GM19023 (cell line): Measurements from ENCODE around the gene SOX2.

Experiments used
- ATAC-seq: cut with Tn5 transposase; IDR thresholded peaks from one replicate; pipeline ENCODE4 v1.9.1; 2021; ENCODE audit warnings: mild to moderate bottlenecking, moderate library complexity; ENCODE audit not compliant: unreplicated experiment

The SOX2 gene

GRCh38 chr3:181722156-181722555, 10.4 kb downstream of the SOX2 start:
- ATAC-seq: no peak

- ATAC-seq: no peak
These were observed 11.2 kb downstream of the SOX2 start for GRCh38 chr3:181722766-181723425.

GRCh38 chr3:181723625-181724191, 12.0 kb downstream of the SOX2 start:
- ATAC-seq: no peak

GRCh38 chr3:181724192-181724965, 12.7 kb downstream of the SOX2 start:
- ATAC-seq: no peak

- no peak for ATAC-seq
These were observed 13.5 kb downstream of the SOX2 start for GRCh38 chr3:181725131-181725731.

GRCh38 chr3:181725830-181726229, 14.1 kb downstream of the SOX2 start:
- no peak for ATAC-seq

GRCh38 chr3:181726351-181727330, 14.9 kb downstream of the SOX2 start:
- no peak for ATAC-seq

- ATAC-seq: no peak
These were observed 15.8 kb downstream of the SOX2 start for GRCh38 chr3:181727341-181728032.

- ATAC-seq: no peak
These were observed 17.0 kb downstream of the SOX2 start for GRCh38 chr3:181728470-181729340.

- ATAC-seq: no peak
These were observed 17.7 kb downstream of the SOX2 start for GRCh38 chr3:181729341-181729869.

GRCh38 chr3:181730316-181730715, 18.6 kb downstream of the SOX2 start:
- ATAC-seq: no peak

GRCh38 chr3:181730934-181731333, 19.2 kb downstream of the SOX2 start:
- no peak for ATAC-seq

GRCh38 chr3:181735911-181736310, 24.2 kb downstream of the SOX2 start:
- ATAC-seq: no peak

- ATAC-seq: no peak
These were observed 26.8 kb downstream of the SOX2 start for GRCh38 chr3:181738551-181738950.

- no peak for ATAC-seq
These were observed 27.9 kb downstream of the SOX2 start for GRCh38 chr3:181739628-181740027.

GRCh38 chr3:181741417-181741816, 29.7 kb downstream of the SOX2 start:
- no peak for ATAC-seq

- ATAC-seq: no peak
These were observed 40.5 kb downstream of the SOX2 start for GRCh38 chr3:181752202-181752671.

GRCh38 chr3:181753391-181753790, 41.7 kb downstream of the SOX2 start:
- ATAC-seq: no peak

GRCh38 chr3:181755959-181756358, 44.2 kb downstream of the SOX2 start:
- no peak for ATAC-seq
